Osteocyte (in vitro differentiated cells): Measurements from ENCODE around the gene PTPRK. TPM values are rescaled to one million over a fixed set of nuclear protein-coding genes. Genes with fewer than 3 reads are reported as not detected.

Source experiments
- DNase-seq: peaks from one replicate; pipeline ENCODE4 v3.0.0; 2021; ENCODE audit warnings: mixed read lengths; ENCODE audit not compliant: unreplicated experiment; ENCODE audit errors: extremely low spot score
- H3K27ac Mint-ChIP-seq: one replicate; pipeline ENCODE4 v1.8.0; 2021; ENCODE audit warnings: mild to moderate bottlenecking, mixed read lengths; ENCODE audit not compliant: unreplicated experiment
- H3K27me3 Mint-ChIP-seq: one replicate; pipeline ENCODE4 v1.8.0; 2021; ENCODE audit warnings: mixed read lengths; ENCODE audit not compliant: unreplicated experiment
- H3K36me3 Mint-ChIP-seq: one replicate; pipeline ENCODE4 v1.8.0; 2021; ENCODE audit warnings: mixed read lengths; ENCODE audit not compliant: unreplicated experiment
- H3K4me1 Mint-ChIP-seq: one replicate; pipeline ENCODE4 v1.8.0; 2021; ENCODE audit warnings: mixed read lengths; ENCODE audit not compliant: unreplicated experiment
- H3K4me3 Mint-ChIP-seq: one replicate; pipeline ENCODE4 v1.8.0; 2021; ENCODE audit warnings: mild to moderate bottlenecking, moderate library complexity, mixed read lengths; ENCODE audit not compliant: unreplicated experiment
- H3K9me3 Mint-ChIP-seq: one replicate; pipeline ENCODE4 v1.8.0; 2021; ENCODE audit warnings: mixed read lengths; ENCODE audit not compliant: unreplicated experiment
- CTCF ChIP-seq: fragments of 200-600 bp; sonication (generic); IDR thresholded peaks from 2 replicates; pipeline ENCODE4 v1.5.0; 2021; ENCODE audit warnings: antibody characterized with exemption, mild to moderate bottlenecking, moderate library complexity
- total RNA-seq: library from RNA; stranded (reverse); gene quantifications from 2 replicates; pipeline ENCODE4 v1.2.1, GENCODE V29; 2021

PTPRK gene
- total RNA-seq, 1 donor from 2014 or later = 130 TPM

- Mint-ChIP-seq H3K4me1 (peaks cover 35% of the 10 kb centered on the region), H3K27me3 (no peaks in the 10 kb centered on the region), H3K4me3 (no peak overlapping the region), H3K36me3 (peaks cover 7% of the 10 kb centered on the region), H3K27ac (no peak overlapping the region), H3K9me3 (no peaks in the 10 kb centered on the region)
- no peak for DNase-seq
- no peak for TF ChIP-seq CTCF
These were observed 345.7 kb downstream of the PTPRK start for GRCh38 chr6:128174724-128175123.

- Mint-ChIP-seq H3K4me1 (peaks cover 33% of the 10 kb centered on the region), H3K9me3 (no peaks in the 10 kb centered on the region)
These were observed 347.4 kb downstream of the PTPRK start for GRCh38 chr6:128172752-128173682.

GRCh38 chr6:128172081-128172480 lies 348.3 kb downstream of the PTPRK start:
- peaks cover 38% of the 10 kb centered on the region for H3K4me1 Mint-ChIP-seq
- peak overlapping the region; percentile 2 for H3K27ac Mint-ChIP-seq
- H3K4me3 Mint-ChIP-seq = no peak overlapping the region
- no peak for DNase-seq
- no peaks in the 10 kb centered on the region for H3K27me3 Mint-ChIP-seq
- TF ChIP-seq CTCF = no peak
- H3K9me3 Mint-ChIP-seq = no peaks in the 10 kb centered on the region
- peaks cover 8% of the 10 kb centered on the region for H3K36me3 Mint-ChIP-seq

More at GRCh38 chr6:128172752-128173682, 347.4 kb downstream of the PTPRK start:
- Mint-ChIP-seq H3K27ac (peak overlapping the region; percentile 8), H3K27me3 (no peaks in the 10 kb centered on the region), H3K36me3 (peaks cover 8% of the 10 kb centered on the region), H3K4me3 (no peak overlapping the region)
- DNase-seq = no peak
- no peak for TF ChIP-seq CTCF

GRCh38 chr6:128171182-128171581 lies 349.2 kb downstream of the PTPRK start:
- peaks cover 44% of the 10 kb centered on the region for H3K4me1 Mint-ChIP-seq
- H3K27me3 Mint-ChIP-seq = no peaks in the 10 kb centered on the region
- no peak for TF ChIP-seq CTCF
- no peak for DNase-seq
- no peak overlapping the region for H3K4me3 Mint-ChIP-seq
- peaks cover 6% of the 10 kb centered on the region for H3K36me3 Mint-ChIP-seq
- no peak overlapping the region for H3K27ac Mint-ChIP-seq
- H3K9me3 Mint-ChIP-seq = no peaks in the 10 kb centered on the region

- Mint-ChIP-seq H3K36me3 (peaks cover 6% of the 10 kb centered on the region), H3K9me3 (no peaks in the 10 kb centered on the region), H3K27me3 (no peaks in the 10 kb centered on the region), H3K27ac (no peak overlapping the region), H3K4me3 (no peak overlapping the region), H3K4me1 (peaks cover 46% of the 10 kb centered on the region)
- no peak for DNase-seq
- no peak for TF ChIP-seq CTCF
These were observed 352.2 kb downstream of the PTPRK start for GRCh38 chr6:128168244-128168643.
